Peyer's patch (tissue), 4 donors: Measurements from ENCODE around the gene HS3ST2.

Experiments used
- CTCF ChIP-seq, 6 experiments: fragments of 450-650 bp in 4 of 6; fragments of 200-600 bp in 2 of 6; sonication (generic) in 1 of 6; IDR thresholded peaks; one replicate each; pipeline ENCODE4 v1.5.1; 2017 to 2019; ENCODE audit warnings: antibody characterized with exemption in 6 of 6, mild to moderate bottlenecking in 3 of 6, moderate library complexity in 1 of 6
- POLR2A ChIP-seq, 2 donors: fragments of 450-650 bp; IDR thresholded peaks; one replicate each; pipeline ENCODE4 v1.5.1; 2017; ENCODE audit warnings: antibody characterized with exemption in 2 of 2, mild to moderate bottlenecking in 2 of 2, moderate library complexity in 2 of 2

- TF ChIP-seq CTCF (IDR thresholded peaks at IDR 0.05) (peak in 2 of 6 experiments; percentile 9 to 15), POLR2A (IDR thresholded peaks at IDR 0.05) (no peak)
Observed at GRCh38 chr16:22813948-22814710, at the start of gene HS3ST2.
